GM21526 (cell line): ENCODE data around the gene TXNDC5.

ENCODE experiments used
- ATAC-seq: cut with Tn5 transposase; IDR thresholded peaks from one replicate; pipeline ENCODE4 v1.9.1; 2021; ENCODE audit warnings: moderate library complexity; ENCODE audit not compliant: unreplicated experiment, low FRiP score

TXNDC5 gene

DNA sequence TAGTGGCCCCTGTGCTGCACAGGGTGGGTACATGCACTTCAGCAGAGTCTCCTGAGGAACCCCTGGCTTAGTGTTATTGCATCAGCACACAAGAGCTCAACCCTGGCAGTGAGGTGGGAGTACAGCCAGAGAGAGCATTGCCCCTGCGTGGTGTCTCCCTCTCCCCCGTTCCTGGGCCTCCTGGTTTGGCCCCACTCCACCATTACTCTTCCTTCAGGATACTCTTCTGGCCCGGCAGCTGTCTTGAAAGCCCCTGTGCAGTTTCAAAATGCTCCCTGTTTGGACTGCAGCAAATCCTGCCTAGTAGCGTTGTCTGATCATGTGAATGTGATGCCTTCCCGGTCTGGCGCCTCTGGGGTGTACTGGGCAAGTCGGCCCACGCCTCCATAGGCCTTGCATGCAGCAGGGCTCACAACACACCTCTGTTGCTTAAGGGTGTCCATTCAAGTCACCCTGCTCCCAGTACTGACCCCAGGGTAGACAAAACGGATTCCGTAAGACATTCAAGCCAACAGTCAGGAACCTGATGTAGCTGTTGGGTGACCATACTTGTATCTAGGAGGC, 32.1 kb downstream of the TXNDC5 start:
- ATAC-seq: no peak

DNA sequence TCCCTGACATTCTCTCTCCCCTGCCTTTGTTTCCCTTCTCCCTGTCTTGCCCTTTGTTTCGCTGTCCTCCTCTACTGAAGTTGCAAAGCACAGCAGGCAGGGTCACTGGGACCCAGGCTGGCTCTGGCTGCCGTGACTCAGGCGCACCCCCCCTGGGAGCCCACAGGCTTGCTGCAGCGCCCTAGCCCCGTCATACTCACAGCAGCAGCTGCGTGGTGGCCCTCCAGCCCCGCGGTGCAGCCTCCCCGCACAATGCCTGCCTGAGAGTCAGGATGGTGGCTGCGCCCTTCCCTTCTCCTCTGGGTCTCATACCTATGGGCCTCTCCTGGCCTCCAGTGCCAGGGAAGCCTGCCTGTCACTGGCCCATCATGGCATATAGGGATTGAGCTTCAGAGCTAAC, 41.7 kb downstream of the TXNDC5 start:
- ATAC-seq: no peak

DNA sequence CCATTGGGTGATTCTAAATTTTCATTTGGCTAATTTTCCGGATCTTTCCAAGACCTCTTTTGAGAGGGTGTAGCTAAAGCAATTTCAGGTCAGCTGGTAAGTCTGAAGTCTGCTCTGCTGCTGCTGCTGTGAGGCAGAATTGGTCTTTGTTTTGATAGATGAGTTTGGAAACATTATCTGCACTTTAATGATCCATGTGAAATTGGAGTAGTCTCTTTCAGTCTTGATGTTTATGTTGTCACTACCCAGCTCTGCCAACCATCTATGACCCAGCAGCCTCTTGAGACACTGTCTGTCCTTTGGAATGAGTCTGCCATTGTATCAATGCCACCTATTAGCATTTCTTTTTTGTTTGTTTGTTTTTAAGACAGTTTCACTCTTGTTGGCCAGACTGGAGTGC, 44.1 kb downstream of the TXNDC5 start:
- no peak for ATAC-seq

DNA sequence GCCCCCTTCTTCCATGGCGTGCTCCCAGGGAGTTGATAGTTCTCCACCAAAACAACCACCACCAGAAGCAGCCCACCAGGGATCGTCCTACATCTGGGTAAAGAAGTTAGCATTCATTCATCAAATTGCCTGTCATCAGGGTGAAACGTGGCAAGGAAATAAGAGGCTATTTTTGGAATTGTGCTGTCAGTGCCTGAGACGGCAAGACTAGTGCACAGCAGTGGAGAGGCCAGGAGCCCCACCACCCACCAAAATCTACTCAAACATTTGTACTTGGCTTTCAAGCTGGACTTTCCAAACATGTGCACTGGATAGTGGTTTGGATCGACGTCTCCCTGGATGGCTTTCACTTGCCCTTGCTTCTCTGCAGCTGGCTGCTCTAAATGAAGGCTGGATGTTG, 44.8 kb downstream of the TXNDC5 start:
- no peak for ATAC-seq

DNA sequence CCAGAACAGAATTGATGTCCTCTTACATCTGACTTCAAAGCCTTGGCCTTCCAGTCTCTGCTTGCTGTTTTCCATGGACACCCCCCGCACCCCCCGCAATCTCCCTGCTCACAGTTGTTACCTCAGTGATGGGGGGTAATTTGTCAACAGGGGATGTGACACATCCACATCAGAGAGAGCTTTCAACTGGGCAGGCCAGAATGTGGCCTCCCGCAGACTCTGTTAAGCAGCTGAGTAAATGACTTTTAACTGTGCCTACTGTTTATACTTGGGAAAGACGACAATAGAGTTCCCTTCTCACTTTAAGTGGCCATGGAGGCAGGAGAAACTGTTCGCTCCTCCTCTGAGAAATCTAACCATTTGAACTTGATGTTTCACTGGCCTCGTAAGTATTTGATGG, 51.0 kb downstream of the TXNDC5 start:
- ATAC-seq: no peak

DNA sequence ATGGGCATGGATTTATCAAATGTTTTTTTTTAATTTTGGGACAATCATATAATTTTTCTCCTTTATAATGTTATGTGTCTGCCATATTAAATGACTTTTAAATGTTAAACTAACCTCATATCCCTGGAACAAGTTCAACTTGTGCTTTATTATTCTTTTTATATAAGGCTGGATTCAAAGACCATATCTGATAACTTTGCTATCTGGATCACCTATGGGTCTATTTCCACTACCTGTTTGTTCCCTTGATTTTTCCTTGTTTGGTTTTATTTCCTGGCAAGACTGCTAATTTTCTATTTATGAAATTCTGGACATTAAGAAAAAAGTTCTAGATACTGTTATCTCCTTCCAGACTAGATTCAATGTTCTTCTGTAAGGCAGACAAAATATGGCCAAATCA, 58.8 kb downstream of the TXNDC5 start:
- no peak for ATAC-seq

DNA sequence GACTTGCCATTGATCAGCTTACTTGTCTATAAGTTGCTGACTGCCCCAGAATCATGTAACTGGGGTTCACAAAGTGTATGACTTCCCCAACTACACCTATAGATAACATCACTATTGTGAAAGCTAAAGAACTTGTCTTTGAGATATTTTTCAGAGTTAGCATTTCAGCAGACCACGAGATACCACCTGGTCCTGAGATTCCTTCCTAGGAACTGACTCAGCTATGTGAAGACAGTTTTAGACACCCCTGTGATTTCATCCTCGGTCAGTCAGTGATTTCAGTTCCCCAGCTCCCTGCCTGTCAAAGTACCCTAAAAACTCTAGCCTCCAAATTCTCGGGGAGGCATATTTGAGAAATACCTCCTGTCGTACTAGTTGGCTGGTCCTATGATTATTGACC, 62.4 kb downstream of the TXNDC5 start:
- no peak for ATAC-seq

DNA sequence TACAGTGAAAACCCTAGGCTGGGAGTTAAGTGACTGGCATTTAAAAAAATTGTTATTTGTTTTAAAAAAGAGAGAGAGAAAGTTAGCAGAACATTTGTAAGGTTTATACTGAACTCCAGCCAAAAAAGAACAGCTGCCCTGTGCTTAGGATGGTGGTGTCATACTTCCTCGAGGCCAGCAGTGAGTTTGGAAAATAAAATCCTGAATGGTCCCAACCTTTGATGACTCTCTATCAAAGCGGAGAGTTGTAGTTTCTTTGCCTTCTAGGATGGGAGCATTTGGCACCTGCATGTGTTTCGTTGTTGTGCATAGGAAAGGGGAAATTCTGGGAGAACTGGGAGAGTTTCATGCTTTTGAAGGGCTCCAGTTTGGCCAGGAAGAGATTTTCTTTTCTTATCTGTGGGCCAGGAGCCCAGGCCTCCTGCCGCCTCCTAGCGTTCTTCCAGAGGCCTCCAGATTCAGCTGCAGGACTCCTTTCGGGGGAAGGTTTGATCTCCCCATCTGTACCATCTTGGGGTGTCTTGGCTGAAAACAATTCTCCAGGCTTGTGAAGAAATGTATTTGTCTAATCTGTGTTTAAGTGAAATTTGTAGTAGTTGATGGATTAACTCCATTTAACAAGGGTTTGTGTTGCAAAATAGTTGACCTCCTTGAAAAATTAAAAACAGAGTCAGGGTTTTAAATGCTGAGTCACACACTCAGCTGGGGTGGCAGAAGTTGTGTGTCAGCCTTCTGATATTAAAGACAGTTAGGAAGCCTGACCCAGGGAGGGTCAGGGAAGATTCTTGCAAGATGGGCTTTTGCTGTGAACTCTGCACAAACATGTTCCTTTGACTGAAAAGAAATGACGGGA, 63.4 kb downstream of the TXNDC5 start:
- ATAC-seq: no peak

DNA sequence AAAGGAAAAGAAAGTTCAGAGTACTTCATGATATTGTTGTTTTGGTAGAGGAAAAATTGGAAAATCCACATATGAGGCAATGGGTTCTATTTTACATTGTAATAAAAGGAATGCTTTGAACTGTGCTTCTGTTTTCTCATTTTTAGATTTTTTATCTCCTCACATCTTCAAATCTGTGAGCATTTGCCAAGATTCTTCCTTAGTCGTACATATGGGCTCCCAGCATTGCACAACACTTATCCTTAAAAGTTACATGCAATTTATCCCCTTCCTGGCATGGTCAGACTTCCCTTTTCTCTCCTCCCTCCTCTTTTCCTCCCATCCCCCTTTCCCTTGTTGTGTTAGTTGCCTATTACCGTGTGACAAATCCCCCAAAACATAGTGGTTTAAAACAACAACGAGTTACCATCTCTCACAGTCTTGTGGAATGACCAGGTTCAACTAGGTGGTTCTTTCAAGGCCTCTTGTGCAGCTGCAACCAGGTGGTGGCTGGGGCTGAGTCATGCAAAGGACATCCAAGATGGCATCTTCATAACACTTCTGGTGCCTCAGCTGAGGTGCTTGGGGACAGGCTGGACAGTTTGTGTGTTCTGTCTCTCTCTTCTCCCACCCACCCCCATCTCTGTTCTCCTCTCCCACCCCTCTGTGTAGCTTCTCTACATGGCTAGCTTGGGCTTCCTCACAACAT, 68.7 kb downstream of the TXNDC5 start:
- no peak for ATAC-seq

DNA sequence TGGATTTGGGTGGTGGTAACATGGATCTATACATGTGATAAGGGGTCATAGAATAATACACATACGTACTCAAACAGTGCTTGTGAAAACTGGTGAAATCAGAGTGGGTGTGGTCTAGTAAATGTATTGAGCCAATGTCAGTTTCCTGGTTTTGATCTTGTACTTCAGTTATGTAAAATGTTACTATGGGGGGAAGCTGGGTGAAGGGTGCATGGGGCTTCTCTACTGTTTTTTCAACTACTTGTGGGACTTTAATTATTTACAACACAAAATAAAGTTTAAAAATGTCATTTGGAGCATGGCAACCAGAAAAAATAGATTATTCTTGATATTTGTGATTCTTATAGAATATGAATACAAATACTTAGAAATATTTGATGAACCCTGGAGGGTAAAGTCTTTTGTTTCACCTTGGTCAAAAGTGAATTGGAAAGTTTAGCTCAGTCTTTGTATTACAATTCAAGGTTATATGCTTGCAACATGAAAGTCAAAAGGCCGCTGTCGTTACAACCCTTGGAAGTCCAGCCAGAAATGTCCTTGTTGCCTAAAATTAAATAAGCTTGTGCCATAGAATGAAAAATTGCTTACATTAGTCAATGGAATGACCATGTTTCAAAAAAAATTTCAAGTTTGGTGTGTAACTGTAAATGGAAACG, 74.1 kb downstream of the TXNDC5 start:
- no peak for ATAC-seq

DNA sequence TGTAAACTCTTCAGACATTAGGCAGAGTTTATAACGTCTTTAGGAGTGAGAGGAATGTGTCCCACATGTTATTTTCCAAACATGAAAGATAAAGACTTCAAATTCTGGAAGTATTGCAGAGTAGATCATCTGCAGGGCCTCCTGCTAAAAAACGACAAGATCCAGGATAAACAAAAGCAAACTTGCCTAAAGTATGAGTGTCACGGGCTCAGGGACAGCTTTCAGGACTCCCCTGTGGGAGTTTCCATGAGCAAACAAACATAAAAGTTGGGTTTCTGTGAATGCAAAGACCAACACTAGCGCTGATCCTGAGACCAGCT, 76.9 kb downstream of the TXNDC5 start:
- ATAC-seq: no peak

DNA sequence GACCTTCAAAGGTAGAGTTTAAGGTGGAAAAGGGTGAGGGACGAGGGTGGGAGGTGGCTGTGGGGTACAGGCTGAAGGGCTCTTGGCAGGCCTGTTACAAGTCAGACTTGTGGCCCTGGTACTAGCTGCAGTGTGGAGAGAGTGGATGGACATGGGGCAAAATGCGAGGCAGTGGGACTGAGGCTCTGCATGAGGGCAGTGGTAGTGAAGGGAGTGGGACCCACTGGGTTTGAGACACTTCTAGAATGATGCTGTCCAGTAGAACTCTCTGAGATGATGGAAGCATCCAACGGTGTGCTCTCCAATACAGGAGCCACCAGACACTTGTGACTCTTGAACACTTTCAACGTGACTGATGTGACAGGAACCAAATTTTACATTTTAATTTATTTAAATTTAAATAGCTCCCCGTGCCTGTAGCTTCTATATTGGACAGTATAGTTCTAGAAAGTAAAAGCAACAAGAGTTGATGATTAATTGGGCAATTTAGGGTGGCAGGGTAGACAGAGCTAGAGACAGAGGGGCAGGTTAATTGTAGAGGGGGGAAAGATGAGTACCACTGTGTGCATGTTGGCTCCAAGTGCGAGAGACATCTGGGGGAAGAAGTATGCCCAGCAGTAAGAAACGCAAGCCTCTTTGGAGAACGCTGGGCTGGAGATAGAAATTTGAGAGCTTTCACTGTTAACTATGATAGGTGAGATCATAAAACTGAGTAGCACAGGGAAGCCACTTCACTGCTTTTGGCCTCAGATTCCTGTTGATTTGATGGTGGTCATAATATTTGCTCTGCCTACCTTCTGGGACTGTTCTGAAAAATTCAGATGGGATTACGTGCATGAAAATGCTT, 77.5 kb downstream of the TXNDC5 start:
- ATAC-seq: no peak
